Measurements from ENCODE around the gene TRAF4. TPM values are rescaled to one million over a fixed set of nuclear protein-coding genes. Genes with fewer than 3 reads are reported as not detected.

The TRAF4 gene
- total RNA-seq, 1 donor from 2014 or later = 143 TPM

- peak overlapping the region; percentile 40 for H3K4me3 Mint-ChIP-seq (ENCODE audit: unreplicated experiment)
- Histone ChIP-seq H3K79me2 (ENCODE audit: insufficient read depth, low read length) (peaks cover 62% of the 10 kb centered on the region), H3K9ac (ENCODE audit: low read length) (no peak overlapping the region), H3K27ac (ENCODE audit: low read depth, low read length) (no peak overlapping the region), H3K4me1 (ENCODE audit: insufficient read depth, low read length) (peaks cover 23% of the 10 kb centered on the region), H3K36me3 (ENCODE audit: insufficient read depth, low read length) (peaks cover 23% of the 10 kb centered on the region), H4K20me1 (ENCODE audit: insufficient read depth, low read length) (peaks cover 79% of the 10 kb centered on the region), H3K4me2 (ENCODE audit: low read length) (no peak overlapping the region), H3K27me3 (ENCODE audit: insufficient read depth, low read length) (no peaks in the 10 kb centered on the region), H3K4me3 (ENCODE audit: insufficient read depth, low read depth, low read length) (no peak overlapping the region), H2AFZ (ENCODE audit: low read depth, low read length) (no peak overlapping the region), H3K9me3 (ENCODE audit: insufficient read depth, low read depth, low read length) (no peaks in the 10 kb centered on the region)
- TF ChIP-seq CTCF (IDR thresholded peaks at IDR 0.05; ENCODE audit: insufficient read depth, low read depth, low read length) = no peak
- no peak for TF ChIP-seq EZH2 (IDR thresholded peaks at IDR 0.05; ENCODE audit: insufficient read depth, low read length)
- peaks cover 12% of the 10 kb centered on the region for H3K36me3 Mint-ChIP-seq (ENCODE audit: low read depth, unreplicated experiment)
- no peaks in the 10 kb centered on the region for H3K27me3 Mint-ChIP-seq (ENCODE audit: low read depth, unreplicated experiment)
- FAIRE-seq (no peak), DNase-seq (ENCODE audit: low read depth) (no peak)
- peak overlapping the region; percentile 87 for H3K27ac Mint-ChIP-seq (ENCODE audit: unreplicated experiment)
- H3K9me3 Mint-ChIP-seq (ENCODE audit: unreplicated experiment) = no peaks in the 10 kb centered on the region
- peaks cover 8% of the 10 kb centered on the region for H3K4me1 Mint-ChIP-seq (ENCODE audit: low read depth, unreplicated experiment)
Measured at GRCh38 chr17:28749516-28750177, 5.8 kb downstream of the TRAF4 start.

- H3K36me3 Mint-ChIP-seq (ENCODE audit: low read depth, unreplicated experiment) = peaks cover 11% of the 10 kb centered on the region
- H3K4me3 Mint-ChIP-seq (ENCODE audit: unreplicated experiment) = peak overlapping the region; percentile 23
- no peaks in the 10 kb centered on the region for H3K27me3 ChIP-seq (ENCODE audit: insufficient read depth, low read length)
- no peak overlapping the region for H3K4me3 ChIP-seq (ENCODE audit: insufficient read depth, low read depth, low read length)
- no peaks in the 10 kb centered on the region for H3K27me3 Mint-ChIP-seq (ENCODE audit: low read depth, unreplicated experiment)
- H4K20me1 ChIP-seq (ENCODE audit: insufficient read depth, low read length) = peaks cover 77% of the 10 kb centered on the region
- peak overlapping the region; percentile 87 for H3K27ac Mint-ChIP-seq (ENCODE audit: unreplicated experiment)
- H3K27ac ChIP-seq (ENCODE audit: low read depth, low read length) = peak overlapping the region; percentile 5
- H3K9ac ChIP-seq (ENCODE audit: low read length) = peak overlapping the region; percentile 37
- no peaks in the 10 kb centered on the region for H3K9me3 ChIP-seq (ENCODE audit: insufficient read depth, low read depth, low read length)
- peaks cover 10% of the 10 kb centered on the region for H3K4me1 Mint-ChIP-seq (ENCODE audit: low read depth, unreplicated experiment)
- H3K4me1 ChIP-seq (ENCODE audit: insufficient read depth, low read length) = peaks cover 22% of the 10 kb centered on the region
- H2AFZ ChIP-seq (ENCODE audit: low read depth, low read length) = no peak overlapping the region
- DNase-seq (ENCODE audit: low read depth) (peak; percentile 74), FAIRE-seq (no peak)
- peak overlapping the region; percentile 16 for H3K4me2 ChIP-seq (ENCODE audit: low read length)
- H3K36me3 ChIP-seq (ENCODE audit: insufficient read depth, low read length) = peaks cover 23% of the 10 kb centered on the region
- peaks cover 55% of the 10 kb centered on the region for H3K79me2 ChIP-seq (ENCODE audit: insufficient read depth, low read length)
- TF ChIP-seq CTCF (IDR thresholded peaks at IDR 0.05; ENCODE audit: insufficient read depth, low read depth, low read length) (peak; percentile 99), EZH2 (IDR thresholded peaks at IDR 0.05; ENCODE audit: insufficient read depth, low read length) (no peak)
- H3K9me3 Mint-ChIP-seq (ENCODE audit: unreplicated experiment) = no peaks in the 10 kb centered on the region
Measured at GRCh38 chr17:28750178-28751047, 6.6 kb downstream of the TRAF4 start.
